Neural crest cell (in vitro differentiated cells): Measurements from ENCODE around the gene P2RX2. TPM values are rescaled to one million over a fixed set of nuclear protein-coding genes. Genes with fewer than 3 reads are reported as not detected.
A peak's percentile ranks its signal among the peaks of the same experiment; 100 is the strongest.

Source experiments
- DNase-seq: peaks from one replicate; pipeline ENCODE4 v3.0.0; 2021; ENCODE audit warnings: low read depth, mixed read lengths, low spot score
- H3K27ac Mint-ChIP-seq: one replicate; pipeline ENCODE4 v1.8.0; 2021; ENCODE audit warnings: mild to moderate bottlenecking, mixed read lengths; ENCODE audit not compliant: unreplicated experiment
- H3K27me3 Mint-ChIP-seq: 2 replicates; pipeline ENCODE4 v1.8.0; 2021; ENCODE audit warnings: low read depth, mild to moderate bottlenecking, mixed read lengths
- H3K36me3 Mint-ChIP-seq: 2 replicates; pipeline ENCODE4 v1.8.0; 2021; ENCODE audit warnings: low read depth, mild to moderate bottlenecking, mixed read lengths
- H3K4me1 Mint-ChIP-seq: 2 replicates; pipeline ENCODE4 v1.8.0; 2021; ENCODE audit warnings: mixed read lengths
- H3K4me3 Mint-ChIP-seq: one replicate; pipeline ENCODE4 v1.8.0; 2021; ENCODE audit warnings: mild to moderate bottlenecking, mixed read lengths
- H3K9me3 Mint-ChIP-seq: 2 replicates; pipeline ENCODE4 v1.8.0; 2021; ENCODE audit warnings: mixed read lengths
- long read RNA-seq: library from polyadenylated mRNA; unstranded; transcript quantifications from one replicate; pipeline ENCODE4 v2.0.0, GENCODE V29; 2020
- total RNA-seq: library from RNA; stranded (reverse); gene quantifications from 2 replicates; pipeline ENCODE4 v1.2.1, GENCODE V29; 2021
- TF ChIP-seq, protein P1 (sequence below): fragments of 200-600 bp; sonication (generic); conservative IDR thresholded peaks from 2 replicates; pipeline ENCODE4 v1.5.0; 2021; ENCODE audit warnings: antibody characterized with exemption, mild to moderate bottlenecking

Gene P2RX2
- total RNA-seq, result not detected in 2 replicates
- long read RNA-seq, result 0 reads

DNA sequence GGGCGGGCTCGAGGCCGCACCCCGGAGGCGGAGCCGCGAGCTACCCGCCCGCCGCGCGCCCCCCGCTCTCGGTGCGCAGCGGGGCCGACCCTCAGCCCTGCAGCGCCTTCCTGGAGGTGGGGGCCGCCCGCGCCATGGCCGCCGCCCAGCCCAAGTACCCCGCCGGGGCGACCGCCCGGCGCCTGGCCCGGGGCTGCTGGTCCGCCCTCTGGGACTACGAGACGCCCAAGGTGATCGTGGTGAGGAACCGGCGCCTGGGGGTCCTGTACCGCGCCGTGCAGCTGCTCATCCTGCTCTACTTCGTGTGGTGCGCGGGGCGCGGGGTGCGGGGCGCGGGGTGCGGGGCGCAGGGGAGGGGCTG is at the start of gene P2RX2:
P2RX2 (plus strand) TSS at position 94 of the 361 bp plus-strand sequence; CDS start at position 135, 41 bp downstream.
- no peak within 1 kb of the TSS for H3K27ac Mint-ChIP-seq
- DNase-seq, result no peak

DNA sequence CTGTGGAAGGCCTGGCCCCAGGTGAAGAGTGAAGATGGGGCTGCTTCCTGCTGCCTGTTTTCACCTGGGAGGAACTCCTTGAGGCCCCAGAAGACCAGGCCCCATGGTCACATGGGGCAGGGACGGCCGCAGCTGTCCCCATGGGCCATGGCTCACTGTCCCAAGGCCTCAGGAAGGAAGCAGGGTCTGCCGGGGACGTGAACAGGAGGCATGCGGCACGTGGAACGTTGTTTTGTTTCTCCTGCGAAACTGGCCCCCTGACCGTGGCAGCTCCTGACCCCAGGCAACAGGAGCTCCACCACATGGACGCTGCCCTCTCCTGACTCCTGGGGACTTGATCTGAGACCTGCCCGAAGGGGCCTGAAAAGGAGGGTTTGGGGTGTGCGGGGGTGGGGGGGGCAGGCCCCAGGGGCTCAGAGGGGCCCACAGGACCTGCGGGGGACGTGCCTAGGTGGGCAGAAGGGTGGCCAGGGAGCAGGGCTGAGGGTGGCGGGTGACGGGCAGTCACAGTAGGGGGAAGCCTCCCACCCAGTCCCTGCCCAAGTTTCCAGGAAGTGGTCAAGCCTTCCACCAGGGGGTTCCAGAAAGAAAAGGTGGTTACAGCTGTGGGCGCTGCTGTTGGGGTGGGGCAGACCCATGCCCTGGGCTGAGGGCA is 49.6 kb upstream of the P2RX2 start:
- Mint-ChIP-seq H3K27ac (no peak overlapping the region), H3K9me3 (no peaks in the 10 kb centered on the region), H3K4me1 (no peaks in the 10 kb centered on the region), H3K27me3 (no peaks in the 10 kb centered on the region), H3K36me3 (peaks cover 2% of the 10 kb centered on the region), H3K4me3 (no peak overlapping the region)
- TF ChIP-seq, protein P1, sequence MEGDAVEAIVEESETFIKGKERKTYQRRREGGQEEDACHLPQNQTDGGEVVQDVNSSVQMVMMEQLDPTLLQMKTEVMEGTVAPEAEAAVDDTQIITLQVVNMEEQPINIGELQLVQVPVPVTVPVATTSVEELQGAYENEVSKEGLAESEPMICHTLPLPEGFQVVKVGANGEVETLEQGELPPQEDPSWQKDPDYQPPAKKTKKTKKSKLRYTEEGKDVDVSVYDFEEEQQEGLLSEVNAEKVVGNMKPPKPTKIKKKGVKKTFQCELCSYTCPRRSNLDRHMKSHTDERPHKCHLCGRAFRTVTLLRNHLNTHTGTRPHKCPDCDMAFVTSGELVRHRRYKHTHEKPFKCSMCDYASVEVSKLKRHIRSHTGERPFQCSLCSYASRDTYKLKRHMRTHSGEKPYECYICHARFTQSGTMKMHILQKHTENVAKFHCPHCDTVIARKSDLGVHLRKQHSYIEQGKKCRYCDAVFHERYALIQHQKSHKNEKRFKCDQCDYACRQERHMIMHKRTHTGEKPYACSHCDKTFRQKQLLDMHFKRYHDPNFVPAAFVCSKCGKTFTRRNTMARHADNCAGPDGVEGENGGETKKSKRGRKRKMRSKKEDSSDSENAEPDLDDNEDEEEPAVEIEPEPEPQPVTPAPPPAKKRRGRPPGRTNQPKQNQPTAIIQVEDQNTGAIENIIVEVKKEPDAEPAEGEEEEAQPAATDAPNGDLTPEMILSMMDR, result no peak
- DNase-seq, result no peak

More for the DNA sequence above, at the start of gene P2RX2:
- Mint-ChIP-seq H3K9me3 (no peaks in the 10 kb centered on the region), H3K36me3 (peaks cover 5% of the 10 kb centered on the region), H3K4me1 (peaks cover 23% of the 10 kb centered on the region), H3K4me3 (peak within 1 kb of the TSS; percentile 64), H3K27me3 (peaks cover 64% of the 10 kb centered on the region)
- TF ChIP-seq, protein P1, result no peak

DNA sequence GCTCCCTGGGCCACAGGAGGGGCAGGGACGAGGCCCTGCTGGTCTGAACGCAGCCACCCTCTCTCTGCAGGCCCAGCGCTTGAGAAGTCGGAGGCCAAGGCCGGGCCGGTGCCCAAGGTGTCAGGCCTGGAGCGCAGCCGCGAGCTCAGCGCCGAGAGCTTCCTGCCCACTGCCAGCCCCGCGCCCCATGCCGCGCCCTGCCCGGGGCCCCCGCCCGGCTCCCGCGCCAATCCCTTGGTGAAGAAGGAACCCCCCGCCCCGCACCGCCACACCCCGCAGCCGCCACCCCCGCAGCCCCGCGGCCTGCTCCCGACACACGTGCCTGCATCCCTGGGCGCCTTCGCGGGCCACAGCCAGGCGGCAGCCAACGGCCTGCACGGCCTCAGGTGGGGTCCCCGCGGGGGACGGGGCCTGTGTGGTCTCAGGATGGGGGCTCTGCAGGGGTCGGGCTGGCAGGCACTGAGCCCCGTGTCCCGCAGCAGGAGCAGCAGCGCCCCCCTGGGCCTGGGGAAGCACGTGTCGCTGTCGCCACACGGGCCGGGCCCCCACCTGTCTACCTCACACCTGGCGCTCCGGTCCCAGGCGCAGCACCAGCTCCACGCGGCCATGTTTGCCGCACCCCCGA is 48.6 kb upstream of the P2RX2 start:
- no peaks in the 10 kb centered on the region for H3K4me1 Mint-ChIP-seq
- H3K27me3 Mint-ChIP-seq, result no peaks in the 10 kb centered on the region
- no peak overlapping the region for H3K4me3 Mint-ChIP-seq
- TF ChIP-seq, protein P1, result no peak
- H3K9me3 Mint-ChIP-seq, result no peaks in the 10 kb centered on the region
- DNase-seq, result no peak
- H3K36me3 Mint-ChIP-seq, result peaks cover 2% of the 10 kb centered on the region
- H3K27ac Mint-ChIP-seq, result no peak overlapping the region

DNA sequence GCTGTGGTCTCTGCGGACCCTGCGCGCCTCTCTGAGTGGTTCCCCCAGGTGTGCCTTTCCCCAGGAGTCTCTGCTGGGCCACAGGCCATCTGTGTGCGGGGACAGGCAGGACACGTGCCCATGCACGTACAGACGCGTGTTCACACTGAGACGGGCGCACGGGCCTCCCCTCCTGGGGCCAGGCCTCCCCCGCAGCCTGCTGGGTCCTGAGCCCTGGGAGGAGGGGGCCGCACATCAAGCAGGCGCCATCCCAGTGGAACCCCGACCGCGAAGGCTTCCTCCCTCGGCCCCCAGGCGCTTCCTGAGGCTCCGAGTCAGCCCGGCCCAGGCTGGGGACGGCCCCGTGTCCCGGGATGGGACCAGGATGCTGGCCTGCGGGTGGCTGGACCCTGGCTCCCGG is 47.9 kb upstream of the P2RX2 start:
- H3K27me3 Mint-ChIP-seq, result no peaks in the 10 kb centered on the region
- peaks cover under 1% of the 10 kb centered on the region for H3K36me3 Mint-ChIP-seq
- H3K27ac Mint-ChIP-seq, result no peak overlapping the region
- no peak overlapping the region for H3K4me3 Mint-ChIP-seq
- TF ChIP-seq, protein P1, result no peak
- H3K9me3 Mint-ChIP-seq, result no peaks in the 10 kb centered on the region
- no peak for DNase-seq
- H3K4me1 Mint-ChIP-seq, result no peaks in the 10 kb centered on the region

DNA sequence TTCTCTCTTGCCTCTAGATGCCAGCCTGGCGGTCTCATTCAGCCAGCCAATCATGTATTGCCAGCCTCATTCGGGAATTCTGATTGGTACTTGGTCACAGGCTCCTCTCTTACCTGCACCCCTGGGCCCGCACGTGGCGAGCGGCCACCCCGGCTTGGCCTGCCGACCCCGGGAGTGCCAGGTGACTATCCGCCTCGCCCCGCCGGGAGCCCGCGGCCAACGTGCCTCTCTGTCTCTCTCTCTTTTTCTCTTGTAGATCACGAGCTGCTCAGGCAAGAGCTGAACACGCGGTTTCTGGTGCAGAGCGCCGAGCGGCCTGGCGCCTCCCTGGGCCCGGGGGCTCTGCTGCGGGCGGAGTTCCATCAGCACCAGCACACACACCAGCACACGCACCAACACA is 47.5 kb upstream of the P2RX2 start:
- TF ChIP-seq, protein P1, result no peak
- H3K9me3 Mint-ChIP-seq, result no peaks in the 10 kb centered on the region
- H3K4me1 Mint-ChIP-seq, result no peaks in the 10 kb centered on the region

More for the DNA sequence above, 47.5 kb upstream of the P2RX2 start:
- no peak for DNase-seq
- no peak overlapping the region for H3K4me3 Mint-ChIP-seq
- no peaks in the 10 kb centered on the region for H3K27me3 Mint-ChIP-seq
- H3K36me3 Mint-ChIP-seq, result no peaks in the 10 kb centered on the region
- H3K27ac Mint-ChIP-seq, result no peak overlapping the region
